ENCODE results near the gene ANXA10.

Gene ANXA10

DNA sequence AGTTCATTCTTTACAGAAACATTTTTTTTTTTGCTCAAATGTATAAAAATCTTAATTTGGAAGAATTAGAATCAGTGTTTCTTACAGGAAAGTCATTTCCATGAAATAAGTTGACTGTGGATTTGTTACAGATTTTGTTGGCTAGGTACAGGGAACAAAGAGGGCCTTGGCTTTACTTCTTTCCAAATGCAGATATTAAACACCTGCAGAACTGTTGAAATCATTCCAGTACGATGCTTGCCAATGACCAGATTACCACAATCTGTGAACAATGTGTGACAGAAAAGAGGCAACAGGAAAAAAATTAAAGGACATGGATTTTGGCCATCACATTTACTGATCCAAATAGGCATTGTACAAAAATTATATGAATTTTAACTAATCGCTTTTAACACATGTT is 70.8 kb downstream of the ANXA10 start:
- TF ChIP-seq, protein P1, sequence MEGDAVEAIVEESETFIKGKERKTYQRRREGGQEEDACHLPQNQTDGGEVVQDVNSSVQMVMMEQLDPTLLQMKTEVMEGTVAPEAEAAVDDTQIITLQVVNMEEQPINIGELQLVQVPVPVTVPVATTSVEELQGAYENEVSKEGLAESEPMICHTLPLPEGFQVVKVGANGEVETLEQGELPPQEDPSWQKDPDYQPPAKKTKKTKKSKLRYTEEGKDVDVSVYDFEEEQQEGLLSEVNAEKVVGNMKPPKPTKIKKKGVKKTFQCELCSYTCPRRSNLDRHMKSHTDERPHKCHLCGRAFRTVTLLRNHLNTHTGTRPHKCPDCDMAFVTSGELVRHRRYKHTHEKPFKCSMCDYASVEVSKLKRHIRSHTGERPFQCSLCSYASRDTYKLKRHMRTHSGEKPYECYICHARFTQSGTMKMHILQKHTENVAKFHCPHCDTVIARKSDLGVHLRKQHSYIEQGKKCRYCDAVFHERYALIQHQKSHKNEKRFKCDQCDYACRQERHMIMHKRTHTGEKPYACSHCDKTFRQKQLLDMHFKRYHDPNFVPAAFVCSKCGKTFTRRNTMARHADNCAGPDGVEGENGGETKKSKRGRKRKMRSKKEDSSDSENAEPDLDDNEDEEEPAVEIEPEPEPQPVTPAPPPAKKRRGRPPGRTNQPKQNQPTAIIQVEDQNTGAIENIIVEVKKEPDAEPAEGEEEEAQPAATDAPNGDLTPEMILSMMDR (IDR thresholded peaks at IDR 0.05; ENCODE audit: low read depth, low read length, missing control alignments): no peak
- in situ Hi-C loops (cut with HindIII; ENCODE audit: low sequenced_read_pairs): no loop called here
- no peak for DNase-seq (ENCODE audit: low read depth)
- H3K4me3 ChIP-seq (ENCODE audit: low read depth, low read length): no peak overlapping the region

DNA sequence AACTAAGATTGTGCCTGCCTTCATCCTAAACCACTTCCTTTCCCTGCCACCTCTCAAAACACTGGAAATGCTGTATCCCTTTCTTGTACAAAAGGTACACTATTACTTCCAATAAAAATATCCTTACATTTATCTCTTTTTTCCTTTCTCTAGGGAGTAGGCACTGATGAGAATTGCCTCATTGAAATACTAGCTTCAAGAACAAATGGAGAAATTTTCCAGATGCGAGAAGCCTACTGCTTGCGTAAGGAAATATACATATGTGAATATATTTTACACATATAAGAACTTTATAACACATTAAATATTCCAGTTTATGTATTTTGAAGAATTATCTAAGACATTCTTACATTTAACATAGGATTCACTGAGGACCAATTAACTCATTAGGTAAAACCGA is 71.7 kb downstream of the ANXA10 start:
- TF ChIP-seq, protein P1 (IDR thresholded peaks at IDR 0.05; ENCODE audit: low read depth, low read length, missing control alignments): no peak
- no peak for DNase-seq (ENCODE audit: low read depth)
- H3K4me3 ChIP-seq (ENCODE audit: low read depth, low read length): no peak overlapping the region
- in situ Hi-C loops (cut with HindIII; ENCODE audit: low sequenced_read_pairs): no loop called here

DNA sequence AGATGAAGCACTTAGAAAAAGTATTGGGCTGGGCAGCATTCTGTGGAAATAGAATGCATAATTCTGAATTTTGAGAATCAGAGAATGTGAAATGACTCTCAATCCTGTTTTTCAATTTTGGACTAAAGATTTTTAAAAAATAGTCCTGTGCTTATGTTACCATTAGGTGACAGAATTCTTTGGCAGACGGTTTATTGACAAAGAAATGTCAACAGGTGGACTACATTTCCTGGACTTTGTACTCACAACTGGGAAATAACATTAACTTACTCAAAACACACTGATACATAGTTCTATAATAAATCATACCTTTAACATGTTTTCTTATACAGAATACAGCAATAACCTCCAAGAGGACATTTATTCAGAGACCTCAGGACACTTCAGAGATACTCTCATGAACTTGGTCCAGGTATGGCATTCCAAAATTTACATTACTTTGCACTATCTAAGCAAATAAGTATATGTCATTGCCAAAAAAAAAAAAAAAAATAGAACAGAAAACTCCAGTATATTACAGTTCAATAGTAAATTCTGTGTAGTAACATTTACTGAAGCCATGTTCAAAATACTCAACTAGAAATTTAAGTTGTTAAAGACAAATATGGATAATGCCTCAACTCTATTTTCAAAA is 72.7 kb downstream of the ANXA10 start:
- in situ Hi-C loops (cut with HindIII; ENCODE audit: low sequenced_read_pairs): no loop called here
- no peak for DNase-seq (ENCODE audit: low read depth)
- H3K4me3 ChIP-seq (ENCODE audit: low read depth, low read length): no peak overlapping the region
- TF ChIP-seq, protein P1 (IDR thresholded peaks at IDR 0.05; ENCODE audit: low read depth, low read length, missing control alignments): no peak

DNA sequence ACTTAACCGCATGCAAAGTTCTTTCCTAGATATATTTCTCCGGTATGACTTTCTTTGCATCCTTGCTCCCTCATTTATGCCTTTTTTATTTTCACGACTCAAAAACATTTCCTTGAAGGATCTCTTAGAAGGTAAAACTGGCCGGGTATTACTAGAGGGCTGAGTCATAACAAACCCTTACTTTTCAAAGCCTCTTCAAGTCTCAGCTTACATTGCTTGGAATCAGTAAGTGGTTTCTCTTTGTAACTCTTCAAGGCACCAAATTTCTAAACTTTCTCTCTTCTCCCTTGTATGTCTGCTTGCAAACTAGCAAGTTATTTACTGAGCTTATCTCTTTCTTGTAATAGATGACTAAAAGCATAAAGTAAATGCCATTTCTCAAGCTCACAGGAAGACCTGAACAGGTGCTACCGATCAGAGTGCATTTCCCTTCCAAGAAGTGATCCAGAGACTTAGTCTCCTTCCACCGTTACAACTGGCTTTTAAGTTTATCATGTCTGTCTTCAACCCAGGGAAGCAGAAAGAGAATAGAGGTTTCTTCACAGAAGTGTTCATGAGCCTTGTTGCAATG is 75.5 kb downstream of the ANXA10 start:
- DNase-seq (ENCODE audit: low read depth): no peak
- H3K4me3 ChIP-seq (ENCODE audit: low read depth, low read length): no peak overlapping the region
- in situ Hi-C loops (cut with HindIII; ENCODE audit: low sequenced_read_pairs): no loop called here
- TF ChIP-seq, protein P1 (IDR thresholded peaks at IDR 0.05; ENCODE audit: low read depth, low read length, missing control alignments): no peak

DNA sequence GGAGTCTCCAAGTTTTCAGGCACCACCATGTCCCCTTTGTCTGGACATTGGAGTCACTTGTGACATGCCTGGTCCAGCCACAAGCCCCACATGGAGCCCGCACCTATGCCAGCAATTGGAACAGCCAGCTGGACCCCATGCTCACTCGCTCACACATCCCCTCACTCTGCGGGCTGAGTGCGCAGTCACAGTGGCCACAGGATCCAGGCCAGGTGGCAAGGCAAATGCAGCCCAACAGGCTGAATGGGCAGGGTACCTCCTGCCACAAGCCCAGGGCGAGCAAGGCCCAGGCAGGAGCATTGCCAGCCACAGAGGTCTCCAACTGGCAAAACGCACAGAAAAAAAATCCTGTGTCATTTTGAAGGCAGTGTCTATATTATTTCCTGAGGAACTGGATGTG is 82.0 kb downstream of the ANXA10 start:
- TF ChIP-seq, protein P1 (IDR thresholded peaks at IDR 0.05; ENCODE audit: low read depth, low read length, missing control alignments): no peak
- in situ Hi-C loops (cut with HindIII; ENCODE audit: low sequenced_read_pairs): no loop called here
- no peak overlapping the region for H3K4me3 ChIP-seq (ENCODE audit: low read depth, low read length)
- DNase-seq (ENCODE audit: low read depth): no peak

DNA sequence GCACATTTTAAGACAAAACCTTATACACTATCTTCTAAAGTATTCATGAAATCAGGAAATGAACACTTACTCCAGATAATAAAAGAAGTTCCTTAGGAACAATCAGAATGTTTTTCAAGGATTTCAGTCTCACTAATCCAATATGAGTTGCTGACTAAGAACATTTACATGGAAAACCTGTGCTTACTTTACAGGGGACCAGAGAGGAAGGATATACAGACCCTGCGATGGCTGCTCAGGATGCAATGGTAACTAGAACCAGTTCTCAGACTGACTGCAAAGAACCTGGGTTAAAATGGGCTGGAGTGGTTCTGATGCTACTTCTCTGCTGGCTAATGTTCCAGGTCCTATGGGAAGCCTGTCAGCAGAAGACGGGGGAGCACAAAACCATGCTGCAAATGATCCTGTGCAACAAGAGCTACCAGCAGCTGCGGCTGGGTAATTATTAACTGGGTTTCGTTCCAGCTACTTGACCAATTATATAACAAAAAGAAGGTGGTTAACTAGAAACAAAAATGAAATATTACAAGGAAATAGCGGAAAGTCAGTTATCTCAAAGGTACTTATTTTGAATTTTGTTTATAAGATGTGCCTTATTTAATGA is 85.3 kb downstream of the ANXA10 start:
- DNase-seq (ENCODE audit: low read depth): no peak
- TF ChIP-seq, protein P1 (IDR thresholded peaks at IDR 0.05; ENCODE audit: low read depth, low read length, missing control alignments): no peak
- in situ Hi-C loops (cut with HindIII; ENCODE audit: low sequenced_read_pairs): no loop called here
- H3K4me3 ChIP-seq (ENCODE audit: low read depth, low read length): no peak overlapping the region

Data from astrocyte of the cerebellum (primary cell).